ENCODE data around the gene APOL6.
"Not testable (repeated sequence)": the region's sequence is repeated elsewhere in the genome, so short reads cannot be mapped to it uniquely, and the experiment has no call there.

The APOL6 gene

DNA sequence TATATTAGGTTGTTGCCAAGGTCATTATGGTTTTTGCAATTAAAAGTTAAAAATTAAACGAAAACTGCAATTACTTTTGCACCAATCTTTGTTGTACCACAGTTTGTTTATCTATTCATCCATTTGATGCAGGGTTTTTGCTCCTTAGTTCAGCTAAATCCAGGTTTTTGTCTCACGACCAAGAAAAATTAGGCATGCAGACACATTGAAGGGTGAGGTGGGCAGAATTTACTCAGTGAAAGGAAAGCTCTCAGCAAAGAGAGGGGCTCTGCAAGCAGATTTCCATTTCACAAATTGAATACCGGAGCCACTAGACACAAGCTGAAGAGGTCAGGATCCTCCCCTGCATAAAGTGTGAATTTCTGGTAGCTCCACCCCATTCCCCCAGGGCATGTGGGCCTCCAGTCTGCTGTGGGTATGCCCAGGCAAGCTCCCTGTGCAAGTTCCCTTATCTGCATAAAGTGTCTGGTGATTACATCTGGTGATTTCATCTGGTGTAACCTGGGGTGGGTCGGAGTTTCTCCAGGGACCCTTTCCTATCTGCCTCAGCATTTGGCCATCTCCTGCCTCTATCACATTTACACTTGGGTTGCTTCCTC is 33.3 kb downstream of the APOL6 start:
- no peak for DNase-seq

DNA sequence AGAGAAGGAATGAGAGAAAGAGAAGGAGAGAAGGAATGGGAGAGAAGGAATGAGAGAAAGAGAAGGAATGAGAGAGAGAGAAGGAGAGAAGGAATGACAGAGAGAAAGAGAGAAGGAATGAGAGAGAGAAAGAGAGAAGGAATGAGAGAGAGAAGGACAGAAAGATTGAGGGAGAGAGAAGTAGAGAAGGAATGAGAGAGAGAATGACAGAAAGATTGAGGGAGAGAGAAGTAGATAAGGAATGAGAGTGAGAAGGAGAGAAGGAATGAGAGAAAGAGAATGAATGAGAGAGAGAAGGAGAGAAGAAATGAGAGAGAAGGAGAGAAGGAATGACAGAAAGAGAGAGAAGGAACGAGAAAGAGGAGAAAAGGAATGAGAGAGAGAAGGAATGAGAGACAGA is 35.3 kb downstream of the APOL6 start:
- DNase-seq, result no peak

DNA sequence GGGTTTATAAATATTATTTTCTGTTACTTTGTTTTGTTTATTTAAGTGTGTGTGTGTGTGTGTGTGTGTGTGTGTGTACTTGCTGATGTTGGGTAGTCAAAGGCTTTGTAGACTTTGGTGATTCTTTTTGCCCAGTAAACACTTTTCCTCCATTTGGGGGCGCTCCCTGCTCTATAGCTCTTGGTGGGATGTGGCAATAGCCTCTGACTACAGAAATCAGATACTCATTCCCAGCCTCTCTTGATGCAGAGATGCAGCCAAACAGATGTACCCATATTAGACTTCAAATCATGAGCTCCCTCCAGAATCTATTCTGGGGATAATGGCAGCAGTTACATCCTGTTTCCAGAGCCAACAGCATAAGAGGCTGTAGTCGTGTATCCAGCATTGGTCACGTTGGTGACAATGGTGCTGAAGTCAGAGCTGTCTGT is 36.0 kb downstream of the APOL6 start:
- peak; percentile 33 for DNase-seq

DNA sequence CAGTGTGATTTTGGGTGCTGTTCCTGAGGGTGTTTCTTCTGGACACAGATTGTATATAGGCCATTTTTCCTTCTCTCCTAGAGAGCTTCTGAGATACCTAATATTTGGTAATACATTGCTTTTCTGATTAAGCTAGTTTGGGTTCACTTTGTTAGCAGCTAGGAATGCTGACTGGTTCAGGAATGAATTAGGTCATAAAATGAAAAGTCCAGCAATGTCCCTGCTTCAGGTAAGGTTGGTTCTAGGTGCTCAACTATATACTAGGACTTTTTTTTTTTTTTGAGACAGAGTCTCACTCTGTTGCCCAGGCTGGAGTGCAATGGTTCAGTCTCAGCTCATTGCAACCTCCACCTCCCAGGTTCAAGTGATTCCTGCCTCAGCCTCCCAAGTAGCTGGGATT is 36.5 kb downstream of the APOL6 start:
- no peak for DNase-seq

DNA sequence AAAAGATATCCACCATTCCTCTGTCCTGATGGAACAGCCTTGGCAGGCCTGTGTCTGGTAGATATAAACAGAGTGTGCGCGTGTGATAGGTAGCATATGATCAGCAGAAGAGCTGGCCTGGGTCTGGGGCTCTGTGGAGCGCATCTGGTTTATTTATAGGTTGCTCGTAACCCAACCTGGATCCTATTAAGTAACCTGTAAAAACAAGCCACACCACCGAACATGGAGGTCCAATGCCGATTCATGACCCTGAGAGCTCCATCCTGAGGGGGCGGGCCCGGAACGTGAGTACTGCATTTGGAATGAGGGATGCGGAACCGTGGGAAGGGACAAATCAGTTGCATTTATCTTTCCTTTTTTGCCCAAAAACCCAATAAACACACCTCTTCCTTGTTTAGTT is 37.5 kb downstream of the APOL6 start:
- DNase-seq, result no peak

DNA sequence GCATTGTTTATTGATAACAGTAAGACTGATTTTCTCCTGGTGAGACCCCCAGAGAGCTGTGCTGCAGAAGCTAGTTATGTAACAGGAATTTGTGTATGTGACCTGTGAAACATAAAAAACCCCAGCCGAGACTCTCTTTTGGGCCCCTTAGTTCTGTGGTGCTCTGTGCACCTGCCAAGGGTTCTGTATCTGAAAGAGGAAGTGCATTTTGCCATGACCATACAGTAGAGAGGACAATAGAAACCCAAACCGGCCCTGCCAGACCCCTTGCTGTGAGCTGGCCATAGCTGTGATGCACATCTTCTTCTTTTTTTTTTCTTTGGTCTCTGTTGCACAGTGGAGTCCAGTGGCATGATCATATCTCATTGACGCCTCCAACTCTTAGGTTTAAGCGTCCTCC is 38.1 kb downstream of the APOL6 start:
- no peak for DNase-seq

DNA sequence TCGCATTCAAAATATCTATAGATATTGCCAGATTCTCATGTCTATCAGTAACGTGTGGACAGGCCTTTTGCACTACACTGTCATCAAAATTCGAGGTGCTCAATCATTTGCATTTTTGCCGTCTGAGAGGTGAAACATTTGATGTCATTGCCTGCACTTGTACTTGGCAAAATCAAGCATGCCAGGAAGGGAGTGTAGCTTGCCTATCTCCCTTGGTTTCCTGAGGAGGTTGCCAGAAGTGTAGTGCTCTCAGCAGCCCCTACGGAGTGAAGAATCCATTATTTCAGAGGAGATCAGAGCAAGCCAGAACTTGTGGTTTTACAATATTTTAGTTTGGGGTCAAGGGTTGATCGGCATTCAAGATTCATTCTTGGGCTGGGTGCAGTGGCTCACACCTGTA is 39.2 kb downstream of the APOL6 start:
- no peak for DNase-seq

DNA sequence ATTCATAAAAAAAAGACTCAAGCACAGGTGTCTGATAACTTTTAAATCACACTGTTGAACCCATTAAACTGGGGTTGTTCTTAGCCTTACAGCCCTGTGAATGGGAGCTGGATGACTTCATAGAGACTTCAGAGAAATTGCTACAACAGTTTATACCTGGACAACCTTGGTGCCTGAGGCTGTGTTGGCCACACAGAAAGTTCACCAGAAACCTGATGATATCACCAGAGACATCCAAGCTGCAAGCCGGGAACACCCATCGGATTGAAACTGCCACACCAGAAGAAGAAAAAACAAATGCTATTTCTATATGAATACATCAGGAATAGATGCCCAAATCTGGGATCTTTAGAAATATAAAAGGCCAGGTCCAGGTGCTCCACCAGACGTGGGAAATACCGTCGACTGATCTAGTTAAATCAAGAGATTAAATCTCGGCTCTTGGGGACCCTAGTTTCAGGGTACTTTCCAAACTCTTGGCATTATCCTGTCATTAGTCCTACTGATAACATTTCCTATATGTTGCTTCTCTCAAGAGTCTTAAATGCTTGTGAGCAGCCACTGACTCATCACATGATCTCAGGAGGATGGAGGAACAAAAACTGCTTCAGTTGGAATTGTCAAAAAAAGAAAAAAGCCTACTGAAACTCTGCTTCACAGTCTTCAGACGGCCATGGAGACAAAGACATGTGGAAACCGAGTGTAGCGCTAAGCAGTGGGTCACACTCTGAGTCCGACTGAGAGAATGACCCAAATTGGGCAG is 40.8 kb downstream of the APOL6 start:
- no peak for DNase-seq

DNA sequence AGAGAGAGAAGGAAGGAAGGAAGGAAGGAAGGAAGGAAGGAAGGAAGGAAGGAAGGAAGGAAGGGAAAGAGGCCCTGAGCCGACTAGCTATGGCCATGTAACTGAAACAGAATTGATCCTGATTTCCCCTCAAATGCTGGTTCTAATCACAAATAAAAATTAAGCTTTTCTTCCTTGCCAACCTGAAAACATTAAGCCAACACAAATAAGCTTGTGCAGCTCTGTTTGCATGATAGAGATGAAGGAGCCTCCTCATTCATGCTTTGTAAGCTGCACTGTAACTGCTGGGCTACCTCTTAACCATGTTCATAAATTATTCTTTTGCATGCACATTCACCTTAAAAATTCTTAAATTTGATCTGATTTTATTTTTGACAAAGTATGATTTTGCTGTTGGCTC is 41.8 kb downstream of the APOL6 start:
- no peak for DNase-seq

DNA sequence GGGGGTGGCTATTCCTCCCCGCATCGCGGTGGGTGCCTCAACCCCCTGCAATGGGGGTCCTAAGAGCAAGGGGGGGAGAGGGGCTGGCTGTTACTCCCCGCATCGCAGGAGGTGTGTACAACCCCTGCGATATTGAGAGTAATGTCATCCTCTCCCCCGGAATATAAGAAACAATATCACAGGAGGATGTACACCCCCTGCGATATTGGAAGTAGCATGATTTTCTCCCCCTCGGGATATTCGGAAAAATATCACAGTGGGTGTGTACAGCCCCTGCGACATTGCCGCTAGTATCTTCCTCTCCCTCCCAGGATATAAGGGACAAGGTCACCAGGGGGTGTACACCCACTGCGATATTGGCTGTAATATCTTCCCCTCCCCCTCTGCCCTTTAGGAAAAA is 47.0 kb downstream of the APOL6 start:
- no peak for DNase-seq

DNA sequence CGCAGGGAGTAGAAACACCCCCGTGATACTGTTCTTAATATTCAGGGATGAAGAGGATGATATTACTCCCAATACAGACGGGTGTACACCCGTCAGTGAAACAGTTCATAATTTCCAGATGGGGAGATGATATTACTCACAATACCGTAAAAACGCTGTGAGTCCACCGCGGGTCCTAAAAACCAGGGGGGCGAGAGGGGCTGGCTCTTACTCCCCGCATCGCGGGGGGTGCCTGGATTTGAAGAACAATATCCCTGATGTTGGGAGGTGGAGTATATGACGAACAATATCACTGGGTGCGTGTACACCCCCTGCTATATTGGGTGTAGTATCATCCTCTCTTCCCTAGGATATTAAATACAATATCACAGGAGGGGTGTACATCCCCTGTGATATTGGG is 48.9 kb downstream of the APOL6 start:
- no peak for DNase-seq

DNA sequence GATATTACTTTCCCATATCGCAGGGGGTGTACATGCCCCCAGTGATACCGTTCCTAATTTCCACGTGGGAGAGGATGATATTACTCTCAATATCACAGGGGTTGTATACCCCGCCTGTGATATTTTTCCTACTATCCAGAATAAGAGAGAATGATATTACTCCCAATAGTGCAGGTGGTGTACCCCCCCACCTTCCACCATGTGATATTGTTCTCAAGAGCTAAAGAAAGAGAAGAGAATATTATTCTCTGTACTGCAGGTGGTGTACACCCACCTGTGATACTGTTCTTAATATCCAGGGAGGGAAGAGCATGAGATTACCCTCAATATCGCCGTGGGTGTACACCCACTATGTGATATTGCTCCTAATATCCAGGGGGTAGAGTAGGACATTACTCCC is 51.6 kb downstream of the APOL6 start:
- not testable (repeated sequence) for DNase-seq

DNA sequence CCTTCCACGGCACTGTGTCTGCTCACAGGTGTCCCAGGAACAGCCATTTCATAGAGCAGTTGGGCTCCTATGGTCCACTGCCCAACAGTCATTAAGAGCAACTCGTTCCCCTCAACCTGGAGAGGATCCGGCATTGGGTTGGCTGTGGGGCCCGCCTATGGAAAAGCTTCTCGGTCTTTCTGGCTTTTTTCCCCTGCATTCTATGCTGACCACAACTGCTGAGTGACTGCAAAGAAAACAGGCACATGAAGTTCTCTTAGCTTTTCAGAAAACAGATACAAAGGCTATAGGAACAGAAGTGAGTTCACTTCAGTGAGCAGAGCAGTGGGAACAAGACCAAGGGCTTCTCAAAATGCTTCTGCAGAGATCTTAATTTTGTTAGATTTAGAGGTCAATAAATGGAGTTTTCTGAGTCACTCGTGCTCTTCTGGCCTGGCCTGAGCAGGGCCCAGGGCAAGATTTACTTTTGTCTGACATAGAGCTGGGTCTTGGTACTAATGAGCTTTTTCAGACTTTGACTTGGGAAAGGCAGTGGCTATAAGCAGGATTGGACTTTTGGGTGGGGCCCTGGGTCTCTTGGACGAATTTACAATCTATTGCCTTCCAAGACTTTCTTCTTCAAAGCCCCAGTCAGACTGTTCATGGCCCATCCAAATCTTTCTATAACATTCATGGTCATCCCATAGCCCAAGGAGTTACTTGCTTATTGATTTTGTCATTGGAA is 55.8 kb downstream of the APOL6 start:
- DNase-seq, result peak; percentile 38

DNA sequence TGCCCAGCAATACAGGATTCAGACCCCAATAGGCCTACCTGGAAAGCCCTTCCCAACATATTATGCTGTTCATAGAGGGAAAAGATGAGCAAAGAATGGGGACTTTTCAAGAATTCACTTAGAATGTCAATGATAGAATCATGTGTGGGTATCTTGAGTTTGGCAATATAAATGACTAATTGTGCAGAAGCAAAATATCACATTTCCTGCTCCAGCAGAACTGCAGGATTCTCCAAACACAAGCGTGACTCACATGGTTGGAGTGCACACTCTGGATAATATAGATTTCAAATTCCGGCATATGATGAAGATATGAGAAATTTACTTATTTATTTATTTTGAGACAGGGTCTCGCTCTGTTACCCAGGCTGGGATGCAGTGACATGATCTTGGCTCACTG is 56.9 kb downstream of the APOL6 start:
- no peak for DNase-seq

DNA sequence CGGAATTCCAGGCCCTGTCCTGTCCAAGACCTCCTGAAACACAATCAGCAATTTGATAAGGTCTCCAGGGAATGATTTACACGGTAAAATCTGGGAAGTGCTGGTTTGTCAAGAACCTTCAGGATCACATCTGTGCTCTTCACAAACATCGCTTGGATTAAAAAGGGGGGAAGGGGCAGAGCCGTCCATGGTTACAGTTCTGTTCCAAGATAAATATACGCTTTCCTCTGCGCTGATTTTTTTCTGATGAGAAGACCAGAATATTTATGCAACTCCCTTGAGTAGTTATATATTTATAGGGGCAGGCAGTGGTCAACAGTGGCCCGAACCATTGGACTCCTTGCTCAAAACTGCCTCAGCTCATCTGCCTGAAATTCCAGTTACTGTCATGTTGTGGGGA is 60.2 kb downstream of the APOL6 start:
- no peak for DNase-seq

DNA sequence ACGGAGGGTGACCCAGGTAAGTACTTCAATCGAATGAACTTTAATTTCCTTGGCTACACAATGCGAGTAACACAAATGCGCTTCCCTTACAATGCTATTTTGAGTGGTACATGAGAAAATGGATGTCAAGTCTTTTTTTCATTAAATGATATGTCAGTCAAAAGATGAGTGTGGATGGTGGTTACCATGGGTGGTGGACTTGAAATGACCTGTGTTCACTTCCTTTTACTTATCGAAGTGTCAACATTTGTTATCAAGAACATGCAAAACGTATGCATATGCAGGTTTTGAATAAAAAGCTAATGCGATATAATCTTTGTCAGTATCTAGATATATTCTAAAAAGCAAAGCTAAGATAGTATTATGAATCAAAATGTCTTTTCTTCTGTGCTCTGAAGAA is 60.7 kb downstream of the APOL6 start:
- no peak for DNase-seq

DNA sequence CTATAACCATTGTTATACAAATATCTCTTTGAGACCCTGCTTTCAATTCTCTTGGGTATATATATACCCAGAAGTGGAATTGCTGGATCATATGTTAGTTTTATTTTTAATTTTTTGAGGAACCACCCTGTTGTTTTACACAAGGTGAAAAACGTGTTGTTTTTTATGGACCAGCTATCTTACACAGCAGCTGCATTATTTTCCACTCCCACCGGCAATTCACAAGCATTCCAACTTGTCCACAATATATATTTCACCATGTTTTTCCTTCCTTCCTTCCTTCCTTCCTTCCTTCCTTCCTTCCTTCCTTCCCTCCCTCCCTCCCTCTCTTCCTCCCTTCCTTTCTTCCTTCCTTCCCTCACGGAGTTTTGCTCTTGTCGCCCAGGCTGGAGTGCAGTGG is 63.1 kb downstream of the APOL6 start:
- no peak for DNase-seq

DNA sequence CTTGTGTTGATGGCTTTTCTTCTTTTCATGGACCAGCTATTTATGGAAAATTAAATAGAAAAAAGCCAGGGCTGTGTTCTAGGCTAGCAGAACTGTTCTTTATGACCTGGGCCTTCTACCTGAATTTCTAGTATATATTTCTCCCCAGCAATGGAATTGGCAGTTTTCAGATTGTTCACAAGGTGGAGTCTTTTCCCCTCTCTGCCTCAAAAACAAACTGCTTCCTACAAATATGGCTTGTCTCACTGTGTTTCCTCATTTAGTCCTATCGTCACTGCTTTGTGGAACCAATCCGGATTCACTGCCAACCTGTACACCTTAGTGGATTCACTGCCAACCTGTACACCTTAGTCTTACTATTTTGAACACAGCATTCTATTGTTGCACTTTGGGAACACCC is 64.4 kb downstream of the APOL6 start:
- no peak for DNase-seq

DNA sequence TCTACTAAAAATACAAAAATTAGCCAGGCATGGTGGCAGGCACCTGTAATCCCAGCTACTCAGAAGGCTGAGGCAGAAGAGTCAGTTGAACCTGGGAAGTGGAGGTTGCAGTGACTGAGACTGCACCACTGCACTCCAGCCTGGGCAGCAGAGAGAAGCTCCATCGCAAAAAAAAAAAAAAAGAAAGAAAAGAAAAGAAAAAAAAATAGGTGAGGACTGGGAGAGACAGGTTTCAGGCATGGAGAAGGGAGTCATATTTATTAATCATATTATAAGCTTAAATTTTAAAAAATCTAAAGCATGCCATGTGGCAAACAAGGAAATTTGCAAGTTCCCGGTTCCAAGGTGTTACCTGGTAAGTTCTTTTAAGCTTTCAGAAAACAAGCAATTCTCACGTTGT is 69.3 kb downstream of the APOL6 start, which contains the start of gene APOL5:
APOL5 (plus strand) TSS at position 301 of the 400 bp plus-strand sequence; CDS start at position 301, 0 bp downstream.
- no peak for DNase-seq

Data from left hindlimb (tissue), 1 donor.